COLO829 (cell line): ENCODE results near the gene C2CD4D.
"Not testable (repeated sequence)": the region's sequence is repeated elsewhere in the genome, so short reads cannot be mapped to it uniquely, and the experiment has no call there.

Experiments
- DNase-seq: peaks from one replicate; pipeline ENCODE4 v3.0.0; 2012; ENCODE audit warnings: low spot score

C2CD4D gene

DNA sequence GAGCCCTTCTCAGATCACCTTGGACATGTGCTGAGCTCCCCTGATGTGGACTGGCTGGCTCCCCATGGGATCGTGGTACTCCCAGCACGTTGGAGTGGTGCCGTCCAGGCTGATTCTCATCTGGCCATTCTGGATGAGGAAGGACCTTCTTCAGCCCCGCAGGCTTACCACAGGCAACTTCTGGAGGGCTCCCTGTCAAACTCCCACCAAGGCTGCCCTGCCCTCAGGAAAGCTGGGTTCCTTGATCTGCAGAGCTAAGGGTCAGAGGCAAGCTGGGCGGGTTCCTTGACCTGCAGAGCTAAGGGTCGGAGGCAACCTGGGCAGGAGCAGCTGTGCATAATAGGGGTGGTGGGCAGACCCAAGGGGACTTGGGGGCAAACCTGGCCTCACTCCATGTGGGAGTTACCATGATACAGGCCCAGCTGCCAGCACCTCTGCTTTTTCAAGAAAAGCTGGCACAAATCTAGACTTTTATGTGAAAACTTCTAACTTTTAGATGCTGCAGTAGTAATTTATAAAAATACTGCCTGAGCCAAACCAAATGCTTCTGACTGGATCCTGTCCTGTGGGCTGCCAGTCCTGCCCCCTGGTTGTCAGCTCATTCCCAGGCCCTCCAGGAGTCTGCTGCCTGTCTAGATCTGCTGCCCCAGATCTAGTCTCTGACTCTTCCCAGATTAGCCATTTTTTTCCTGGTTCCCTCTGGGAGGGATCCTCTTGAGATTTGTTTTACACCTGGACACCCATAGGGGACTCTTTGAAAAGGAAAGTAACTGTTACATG lies 19.5 kb upstream of the C2CD4D start:
- no peak for DNase-seq

DNA sequence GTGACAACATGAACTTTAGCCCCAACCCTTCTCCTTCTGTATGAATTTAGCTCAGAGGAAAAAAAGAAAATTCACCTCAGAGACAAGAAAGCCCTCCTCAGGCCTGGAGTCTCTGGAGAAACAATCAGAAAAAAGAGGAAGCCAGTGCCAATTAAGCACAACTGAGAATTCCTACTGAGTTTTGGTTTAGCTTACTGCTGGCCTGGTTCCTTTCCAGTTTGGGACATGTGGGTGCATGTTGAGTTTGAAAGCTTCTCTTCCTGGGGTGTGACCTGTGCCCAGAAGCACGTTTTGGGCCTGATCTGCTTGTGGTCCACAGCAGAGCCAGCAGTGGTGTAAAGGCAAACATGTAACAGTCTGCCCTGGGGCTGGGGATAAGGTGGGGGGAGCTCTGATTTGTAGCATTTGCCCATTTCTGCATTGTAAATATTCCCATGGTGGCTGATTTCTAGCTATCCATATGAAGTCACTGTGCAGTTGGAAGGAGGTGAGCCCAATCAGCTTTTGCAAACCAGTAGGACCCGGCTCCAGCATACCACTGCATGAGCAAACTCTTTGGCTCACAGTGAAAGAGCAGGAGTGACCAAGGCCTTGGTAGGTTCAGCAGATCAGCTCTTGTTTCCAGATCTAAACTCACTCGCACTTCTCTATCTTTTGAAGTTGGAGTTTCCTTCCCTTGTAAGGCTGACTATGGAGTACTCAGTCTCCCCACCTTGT lies 18.6 kb upstream of the C2CD4D start:
- no peak for DNase-seq

DNA sequence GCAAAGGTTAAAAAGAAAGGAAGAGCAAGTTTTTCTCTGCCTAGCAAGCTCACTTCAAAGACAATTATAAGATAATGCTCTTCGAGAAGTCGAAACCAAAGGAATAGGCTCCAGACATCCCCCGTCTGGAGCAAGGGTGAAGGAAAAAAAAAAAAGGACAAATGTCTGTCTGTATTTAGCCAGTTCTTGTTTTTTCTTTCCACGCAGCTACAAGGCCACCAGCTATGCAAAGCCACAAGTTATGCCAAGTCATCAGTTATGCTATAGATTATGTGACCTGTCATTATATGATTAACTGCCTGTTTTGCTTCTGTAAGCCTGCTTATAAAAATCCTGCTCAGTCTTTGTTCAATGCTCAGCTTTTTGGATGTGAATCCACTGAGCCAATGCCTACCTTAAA lies 16.3 kb upstream of the C2CD4D start:
- no peak for DNase-seq

DNA sequence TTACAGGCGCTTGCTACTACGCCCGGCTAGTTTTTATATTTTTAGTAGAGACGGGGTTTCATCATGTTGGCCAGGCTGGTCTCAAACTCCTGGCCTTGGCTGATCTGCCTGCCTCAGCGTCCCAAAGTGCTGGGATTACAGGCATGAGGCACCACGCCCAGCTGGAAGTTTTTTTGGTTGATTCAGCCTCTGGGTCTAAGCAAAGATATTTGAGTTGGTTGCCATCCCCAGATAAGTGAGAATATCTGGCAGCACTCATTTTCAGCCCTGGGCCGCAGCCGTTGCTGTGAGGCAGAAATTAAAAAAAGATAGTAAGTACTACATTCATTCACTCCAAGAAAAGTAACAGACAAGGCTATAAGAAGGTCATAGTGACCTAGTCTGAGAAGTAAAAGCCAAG lies 15.9 kb upstream of the C2CD4D start:
- not testable (repeated sequence) for DNase-seq

DNA sequence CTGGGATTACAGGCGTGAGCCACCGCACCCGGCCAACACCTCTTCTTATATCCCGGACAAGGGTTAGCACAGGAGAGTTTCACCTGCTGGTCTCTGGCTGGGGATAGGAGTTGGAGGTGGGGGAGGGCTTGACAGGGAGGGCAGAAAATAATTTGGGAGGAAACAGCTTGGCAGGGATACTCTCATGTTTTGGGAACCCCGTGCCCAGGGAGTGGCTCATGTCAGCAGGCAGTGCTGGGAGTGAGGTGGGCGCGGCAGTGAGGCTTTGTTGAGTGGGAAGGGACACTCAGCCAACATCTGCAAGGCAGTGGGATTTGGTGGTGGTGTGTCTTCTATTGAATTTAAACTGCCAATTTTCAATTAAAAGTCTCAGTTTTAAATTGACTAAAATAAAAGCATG lies 15.0 kb upstream of the C2CD4D start:
- no peak for DNase-seq

DNA sequence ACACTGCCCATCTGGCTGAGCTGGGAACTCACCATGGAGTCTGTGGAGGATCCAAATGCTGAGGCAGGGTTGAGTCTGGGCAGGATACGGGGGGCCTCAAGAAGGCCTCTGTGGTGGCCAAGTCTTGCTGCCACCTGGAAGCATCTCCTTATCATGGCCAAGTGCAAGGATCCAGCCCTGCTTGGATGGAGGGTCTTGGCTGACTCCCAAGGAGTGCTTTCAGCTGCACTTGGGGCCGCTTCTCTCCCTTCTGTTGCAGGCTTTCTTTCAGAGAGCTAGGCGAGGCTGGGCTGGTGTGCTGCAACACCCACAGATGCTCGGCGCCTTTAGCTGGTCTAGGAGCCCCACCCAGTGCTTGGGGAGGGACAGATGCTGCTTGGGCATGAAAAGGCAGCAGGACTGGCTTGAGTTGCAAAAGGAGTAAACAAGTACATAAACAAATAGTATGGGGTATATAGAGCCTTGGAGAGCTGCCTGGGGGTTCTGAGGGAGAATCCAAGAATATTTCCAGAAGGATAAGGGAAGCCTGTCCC lies 13.9 kb upstream of the C2CD4D start, which contains the start of gene THEM5:
TSS of gene THEM5 (minus strand) at position 302 of the 533 bp plus-strand sequence. CDS start at position 155, 147 bp downstream.
- no peak for DNase-seq

DNA sequence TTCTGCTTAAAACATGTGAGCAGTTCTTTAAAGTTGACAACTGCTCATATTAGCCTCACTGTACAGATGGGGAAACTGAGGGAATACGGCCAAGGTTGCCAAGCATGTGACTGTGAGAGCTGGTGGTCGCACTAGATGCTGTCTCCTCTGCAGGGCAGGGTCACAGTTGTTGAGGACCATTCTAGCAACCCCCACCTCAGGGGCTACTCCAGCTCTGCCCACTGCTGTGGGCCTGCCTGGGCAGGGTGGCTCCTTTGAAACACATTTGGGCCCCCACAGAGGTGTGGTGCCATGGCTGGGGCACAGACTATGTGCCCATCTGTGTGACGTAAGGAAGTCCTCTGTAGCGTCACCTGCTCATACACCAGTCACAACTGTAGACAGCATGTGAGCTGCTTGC lies 13.1 kb upstream of the C2CD4D start:
- no peak for DNase-seq

DNA sequence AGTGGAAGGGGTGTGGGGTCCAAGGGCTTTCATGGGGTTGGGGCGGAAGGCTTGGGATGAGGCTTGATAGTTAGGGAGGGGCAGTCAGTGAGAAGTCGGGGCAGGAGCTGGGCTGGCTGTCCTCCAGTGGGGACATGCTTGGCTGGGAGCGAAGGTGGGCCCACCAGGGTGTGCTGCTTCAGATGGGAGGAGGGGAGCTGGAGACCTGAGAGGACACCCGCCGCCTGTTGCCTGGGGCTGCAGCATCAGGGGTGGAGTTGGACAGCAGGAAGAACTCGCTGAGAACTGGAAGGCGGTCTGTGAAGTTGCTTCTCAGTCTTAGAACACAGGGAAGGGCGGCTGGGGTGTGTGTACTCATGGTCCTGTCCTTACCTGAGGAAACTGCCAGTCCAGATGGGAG lies 12.3 kb upstream of the C2CD4D start:
- DNase-seq: no peak

DNA sequence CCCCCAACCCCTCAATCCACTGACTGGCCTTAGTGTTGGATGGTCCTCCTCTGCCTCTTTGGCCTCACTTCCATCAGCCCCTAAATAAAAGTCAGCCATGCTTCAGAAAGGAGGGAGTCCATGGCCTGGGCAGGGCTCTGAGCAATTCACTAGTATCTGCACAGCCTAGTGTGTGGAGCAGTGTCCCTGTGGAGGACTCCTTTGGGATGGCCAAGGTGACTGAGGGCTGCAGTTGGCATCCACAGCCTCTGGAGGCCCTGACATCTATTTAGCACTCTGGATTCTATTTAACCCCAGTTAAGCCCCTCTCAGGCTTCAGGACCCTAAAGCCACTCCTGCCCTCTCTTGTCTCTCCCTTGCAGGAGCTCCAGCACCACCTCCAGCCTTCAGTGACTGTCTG lies 10.3 kb upstream of the C2CD4D start:
- no peak for DNase-seq

DNA sequence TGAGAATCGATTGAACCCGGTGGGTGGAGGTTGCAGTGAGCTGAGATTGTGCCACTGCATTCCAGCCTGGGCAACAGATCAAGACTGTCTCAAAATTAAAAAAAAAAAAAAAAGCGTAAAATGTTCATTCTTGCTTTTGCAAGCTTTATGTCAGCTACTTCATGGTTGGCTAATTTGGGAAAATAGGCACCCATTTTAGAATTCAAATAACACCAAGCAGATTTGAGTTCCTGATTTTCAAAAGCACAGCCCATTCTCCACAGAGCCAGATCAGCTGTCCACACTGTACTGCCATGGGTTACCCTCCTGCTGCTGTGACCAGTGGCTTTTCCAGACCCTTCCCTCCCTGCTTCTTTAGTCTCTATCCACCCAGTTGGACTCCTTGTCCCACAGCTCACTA lies 9.5 kb upstream of the C2CD4D start:
- no peak for DNase-seq

DNA sequence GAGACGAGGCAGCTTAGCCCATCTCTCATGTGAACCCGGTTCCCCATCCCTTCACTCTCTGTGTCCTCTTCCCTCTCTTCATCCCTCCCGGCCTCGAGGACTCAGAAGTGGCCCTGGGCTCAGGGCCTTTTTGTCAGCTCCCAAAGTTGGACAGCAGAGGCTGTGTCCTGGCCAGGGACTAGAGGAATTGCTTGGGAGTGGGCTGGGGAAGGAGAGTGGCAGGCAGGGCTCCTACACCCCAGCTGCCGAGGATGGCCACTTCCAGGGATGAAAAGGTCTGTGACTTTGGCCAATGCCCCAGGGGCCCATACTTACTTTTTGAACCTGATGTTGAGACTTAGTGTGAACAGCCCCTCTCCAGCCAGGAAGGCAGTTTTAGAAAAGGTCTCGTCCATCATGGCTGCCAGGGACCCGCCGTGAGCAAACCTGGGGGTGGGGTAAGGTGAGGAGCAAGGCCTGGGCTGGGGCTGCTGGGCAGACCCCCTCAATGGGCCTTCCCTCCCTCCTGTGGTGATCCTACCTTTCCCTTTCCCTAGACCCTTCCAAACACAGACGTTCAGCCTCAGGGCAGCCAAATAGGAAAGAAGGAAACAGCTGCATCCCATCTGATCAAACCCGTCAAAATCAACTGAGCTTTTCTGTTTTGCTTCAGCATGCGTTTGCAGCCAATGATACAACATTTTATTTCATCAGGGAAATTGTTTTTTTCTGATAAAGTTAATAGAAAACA lies 8.4 kb upstream of the C2CD4D start:
- no peak for DNase-seq

DNA sequence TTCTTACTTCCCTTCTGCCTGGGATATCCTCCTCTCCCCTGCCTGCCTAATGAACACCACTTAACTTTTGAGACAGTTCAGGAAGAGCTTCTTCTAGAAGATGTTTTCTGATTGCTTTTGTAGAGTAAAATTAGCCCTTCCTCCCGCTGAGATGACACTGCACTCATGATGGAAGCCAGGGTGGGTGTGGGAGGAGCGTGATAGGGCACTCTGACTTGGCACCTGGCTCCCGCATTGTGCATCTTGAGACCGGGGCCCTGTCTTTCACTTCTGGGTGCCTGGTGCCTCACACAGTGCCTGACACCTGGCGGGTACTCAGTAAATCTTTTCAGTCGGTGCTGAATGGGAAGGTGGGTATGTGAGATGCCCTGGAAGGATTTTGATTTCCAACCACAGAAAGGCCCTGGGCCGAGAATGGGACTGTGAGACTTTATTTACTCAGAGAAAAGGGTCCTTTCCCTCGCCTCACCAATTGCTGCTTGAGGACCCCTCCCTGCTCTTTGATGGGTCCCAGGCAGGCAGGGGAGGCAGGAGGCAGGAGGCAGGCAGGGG lies 7.1 kb upstream of the C2CD4D start:
- no peak for DNase-seq

DNA sequence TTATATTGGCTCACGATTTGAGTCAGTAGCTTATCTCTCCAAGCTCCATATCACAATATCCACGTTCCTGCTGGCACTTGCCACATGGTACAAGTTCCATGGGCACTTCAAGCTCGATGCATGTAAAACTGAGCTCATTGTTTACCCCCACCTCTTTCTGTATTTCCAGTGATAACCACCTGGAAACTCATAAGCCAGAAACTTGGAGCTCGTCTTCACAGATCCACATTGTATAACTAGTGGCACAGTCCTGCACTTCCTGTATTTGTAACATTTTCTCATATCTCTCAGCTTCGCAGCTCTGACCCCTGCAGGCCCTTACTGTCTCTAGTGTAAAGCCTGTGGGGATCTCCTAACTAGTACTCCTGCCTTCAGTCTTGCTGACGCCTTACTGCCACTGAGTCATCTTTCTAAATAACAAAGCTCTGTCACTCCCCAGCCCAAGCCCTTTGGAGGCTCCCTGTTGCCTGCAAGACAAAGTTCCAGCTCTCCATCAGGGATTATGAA lies 6.5 kb upstream of the C2CD4D start:
- peak; percentile 78 for DNase-seq

DNA sequence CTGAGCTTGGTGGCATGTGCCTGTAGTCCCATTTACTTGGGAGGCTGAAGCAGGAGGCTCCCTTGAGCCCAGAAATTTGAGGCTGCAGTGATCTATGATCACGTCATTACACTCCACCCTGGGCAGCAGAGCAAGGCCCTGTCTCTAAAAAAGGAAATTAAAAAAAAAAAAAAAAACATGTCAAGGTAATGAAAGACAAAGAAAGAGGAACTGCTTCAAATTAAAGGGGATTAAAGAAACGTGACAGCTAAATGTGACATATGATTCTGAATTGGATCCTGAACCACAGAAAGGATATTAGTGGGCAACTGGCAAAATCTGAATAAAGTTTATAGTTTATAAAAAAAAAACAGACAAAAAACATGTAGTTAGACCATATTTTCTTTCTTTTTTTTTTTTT lies 3.8 kb upstream of the C2CD4D start:
- DNase-seq: no peak

DNA sequence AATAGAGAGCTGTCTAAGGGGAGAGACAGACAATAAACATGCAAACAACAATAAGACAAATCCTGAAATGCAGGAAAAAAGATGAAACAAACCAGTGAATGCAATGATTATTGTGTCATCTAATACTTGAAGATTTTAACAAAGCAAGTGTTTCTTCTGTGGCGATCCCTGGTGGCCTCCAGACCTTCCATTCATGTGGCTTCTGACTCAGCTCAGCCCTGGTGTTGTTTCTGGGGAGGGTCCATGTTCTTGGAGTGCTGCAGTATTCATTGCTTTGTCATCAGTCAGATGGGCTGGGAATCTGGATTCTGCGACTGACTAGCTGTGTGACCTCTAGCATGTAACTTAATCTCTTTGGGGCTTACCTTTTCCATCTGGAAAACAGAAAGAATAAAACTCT lies 1.5 kb upstream of the C2CD4D start:
- DNase-seq: peak; percentile 96

DNA sequence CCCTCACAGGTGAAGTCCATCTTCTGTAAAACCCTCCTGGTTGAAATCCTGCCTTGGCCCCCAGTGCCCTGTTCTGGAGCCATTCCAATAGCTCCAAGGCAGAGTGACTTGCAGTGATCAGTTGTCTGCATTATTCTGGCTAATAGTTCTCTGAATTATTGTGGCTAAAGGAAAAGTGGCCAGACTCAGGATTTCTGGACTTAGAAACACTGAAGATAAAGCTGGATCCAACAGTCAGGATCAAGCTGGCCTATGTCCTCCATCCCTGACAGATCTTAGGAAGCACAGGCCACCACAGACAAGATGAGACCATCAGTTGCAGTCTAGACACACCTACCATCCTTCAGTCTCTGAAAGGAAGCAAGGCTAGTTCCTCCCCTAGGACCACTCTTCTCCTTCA lies 801 bp upstream of the C2CD4D start:
- no peak for DNase-seq

DNA sequence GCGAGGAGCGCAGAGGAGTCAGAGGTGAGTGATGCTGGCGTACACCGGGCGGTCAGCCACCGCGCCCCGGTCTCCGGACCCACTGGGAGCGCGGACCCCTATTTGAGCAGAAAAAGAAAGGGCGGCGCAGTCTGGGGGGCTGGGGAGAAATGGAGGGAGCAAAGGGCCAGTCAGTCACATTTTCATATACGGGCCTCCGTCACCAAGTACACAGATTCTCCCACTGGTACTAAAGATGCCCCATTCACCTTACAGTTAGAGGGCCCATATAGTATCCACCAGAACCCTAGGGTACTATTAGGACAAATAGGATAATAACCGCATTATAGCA lies 573 bp downstream of the C2CD4D start:
- no peak for DNase-seq

DNA sequence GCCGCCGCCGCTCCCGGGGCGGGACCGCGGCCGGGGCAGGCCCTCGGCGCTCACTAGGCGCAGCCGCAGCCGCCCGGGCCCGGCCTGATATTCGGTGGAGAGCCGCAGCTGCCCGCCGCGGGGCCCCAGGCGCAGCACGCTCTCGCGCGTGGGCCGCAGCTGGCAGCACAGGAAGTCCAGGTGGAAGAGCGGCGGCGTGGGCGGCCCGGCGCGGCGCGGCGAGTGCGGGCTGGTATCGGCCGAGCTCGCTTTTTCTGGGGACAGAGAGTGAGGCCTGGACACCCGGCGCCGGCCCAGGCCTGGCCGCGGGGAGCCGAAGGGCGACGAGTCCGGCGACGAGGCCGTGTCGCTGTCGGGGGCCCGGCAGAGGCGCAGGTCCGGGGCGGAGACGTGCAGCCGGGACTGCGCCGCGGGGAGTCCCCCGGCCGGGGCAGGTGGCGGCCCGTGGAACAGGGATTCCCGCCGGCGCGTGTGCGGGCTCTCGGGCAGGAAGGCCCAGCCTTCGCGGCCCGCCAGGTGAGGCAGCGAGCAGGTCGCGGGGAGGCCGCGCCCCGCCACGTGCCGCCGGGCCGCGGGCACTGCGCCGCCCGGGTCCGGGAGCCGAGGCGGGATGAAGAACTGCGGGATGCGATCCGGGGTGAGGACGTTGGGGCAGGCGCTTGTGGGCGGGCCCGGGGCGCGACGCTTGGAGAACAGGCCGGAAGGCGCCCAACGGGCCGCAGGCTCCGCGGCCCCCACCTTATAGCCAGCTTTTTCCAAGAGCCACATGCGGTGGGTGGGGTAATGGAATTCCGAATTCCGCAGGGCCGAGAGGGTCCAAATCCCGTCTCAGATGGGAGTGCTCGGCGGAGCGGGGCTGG lies 1.2 kb downstream of the C2CD4D start:
- DNase-seq: no peak

DNA sequence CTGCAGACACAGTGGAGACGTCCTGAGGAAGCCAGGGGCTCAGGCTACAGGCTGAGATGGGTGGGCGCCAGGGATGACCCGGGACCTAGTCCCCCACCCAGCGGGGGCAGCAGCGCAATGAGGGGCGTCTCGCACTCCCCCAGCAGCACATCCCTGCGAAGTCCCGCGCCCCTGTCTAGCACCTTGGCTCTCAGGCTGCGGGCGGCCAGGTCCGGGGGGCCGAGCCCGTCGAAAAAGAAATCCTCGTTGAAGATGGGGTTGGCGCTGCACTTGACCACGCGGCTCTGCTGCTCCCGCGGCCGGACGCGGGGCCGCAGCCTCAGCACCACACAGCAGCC lies 1.8 kb downstream of the C2CD4D start:
- DNase-seq: no peak

DNA sequence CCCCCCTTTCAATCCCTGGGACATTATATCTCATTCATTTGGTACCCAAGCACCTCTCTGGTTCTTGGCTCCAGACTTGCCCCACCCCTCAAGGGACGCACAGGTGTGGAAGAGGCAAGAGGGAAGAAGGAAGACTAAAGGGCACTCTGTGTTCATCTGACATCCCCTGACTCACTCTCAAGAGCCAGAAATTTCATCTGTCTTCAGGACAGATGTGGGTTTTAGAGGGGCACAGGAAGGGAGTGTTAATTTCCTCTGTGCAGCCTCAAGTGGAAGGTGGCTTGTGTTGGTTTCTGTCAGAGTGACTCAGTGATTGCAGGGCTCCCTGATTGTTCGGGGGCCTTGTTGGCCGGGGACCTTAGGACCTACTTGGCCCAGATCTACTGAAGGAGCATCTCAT lies 2.4 kb downstream of the C2CD4D start:
- DNase-seq: no peak

DNA sequence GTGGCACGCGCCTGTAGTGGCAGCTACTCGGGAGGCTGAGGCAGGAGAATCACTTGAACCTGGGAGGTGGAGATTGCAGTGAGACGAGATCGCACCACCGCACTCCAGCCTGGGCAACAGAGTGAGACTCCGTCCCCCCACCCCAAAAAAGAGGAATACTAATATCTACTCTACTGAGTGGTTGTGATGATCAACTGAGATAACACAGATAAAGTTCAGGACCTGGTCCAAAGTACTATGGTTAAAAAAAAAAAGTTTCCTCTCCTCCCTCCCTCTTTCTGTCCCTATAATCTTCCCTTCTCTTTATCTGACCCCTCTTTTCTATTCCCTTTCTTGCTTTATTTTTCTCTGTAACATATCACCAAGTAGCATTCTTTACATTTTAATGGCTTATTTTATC lies 4.0 kb downstream of the C2CD4D start:
- no peak for DNase-seq

DNA sequence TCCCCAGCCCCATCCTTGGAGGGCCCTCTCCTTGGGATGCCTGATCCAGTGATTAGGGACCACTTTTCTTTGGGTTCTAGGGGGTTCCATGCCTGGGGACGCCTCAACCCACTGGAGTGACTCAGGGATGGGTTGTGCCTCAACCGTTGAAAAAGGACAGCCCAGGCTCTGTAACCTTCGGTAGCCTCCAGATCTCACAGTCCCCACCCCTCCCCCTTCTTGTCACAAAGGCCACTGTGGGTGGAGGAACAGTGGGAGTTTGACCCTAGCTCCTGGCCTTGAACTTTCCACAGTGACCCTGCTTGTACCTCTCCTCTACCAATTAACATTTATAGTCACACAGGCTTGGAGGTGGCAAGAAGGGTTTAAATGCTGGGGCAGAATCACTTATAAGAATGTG lies 5.4 kb downstream of the C2CD4D start:
- no peak for DNase-seq
